Fibroblast of skin of scalp (primary cell): ENCODE measurements around the gene CCDC178.
"Not testable (repeated sequence)": the region's sequence is repeated elsewhere in the genome, so short reads cannot be mapped to it uniquely, and the experiment has no call there.

Source experiments
- DNase-seq: peaks from one replicate; pipeline ENCODE4 v3.0.0-alpha.2; 2013

CCDC178 gene

GRCh38 chr18:33210575-33211189, 229.8 kb downstream of the CCDC178 start:
- DNase-seq = peak; percentile 36

- DNase-seq = no peak
Observed at GRCh38 chr18:33205777-33206176, 234.7 kb downstream of the CCDC178 start.

DNA sequence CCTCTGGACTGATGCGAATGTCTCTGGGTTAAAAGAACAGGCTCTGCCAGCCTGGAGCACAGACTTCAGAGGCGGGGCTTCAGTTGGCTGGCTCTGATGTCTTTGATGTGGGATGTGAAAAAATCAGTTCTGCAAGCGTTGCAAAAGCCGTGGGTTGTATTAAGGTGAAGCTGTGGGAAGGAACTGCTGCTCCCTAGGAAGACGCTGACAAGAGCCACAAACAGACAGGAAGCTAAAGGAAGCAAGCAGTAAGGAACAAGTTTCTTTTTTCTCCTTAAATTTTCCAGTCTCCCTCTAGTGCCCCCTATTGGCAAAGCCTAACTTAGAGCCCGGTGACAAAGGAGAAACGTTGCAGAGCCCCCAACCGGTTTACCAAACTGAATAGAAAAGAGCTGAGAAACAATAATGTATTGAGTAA, 239.0 kb downstream of the CCDC178 start:
- peak; percentile 41 for DNase-seq

- DNase-seq = no peak
Observed at GRCh38 chr18:33195795-33196194, 244.7 kb downstream of the CCDC178 start.

DNA sequence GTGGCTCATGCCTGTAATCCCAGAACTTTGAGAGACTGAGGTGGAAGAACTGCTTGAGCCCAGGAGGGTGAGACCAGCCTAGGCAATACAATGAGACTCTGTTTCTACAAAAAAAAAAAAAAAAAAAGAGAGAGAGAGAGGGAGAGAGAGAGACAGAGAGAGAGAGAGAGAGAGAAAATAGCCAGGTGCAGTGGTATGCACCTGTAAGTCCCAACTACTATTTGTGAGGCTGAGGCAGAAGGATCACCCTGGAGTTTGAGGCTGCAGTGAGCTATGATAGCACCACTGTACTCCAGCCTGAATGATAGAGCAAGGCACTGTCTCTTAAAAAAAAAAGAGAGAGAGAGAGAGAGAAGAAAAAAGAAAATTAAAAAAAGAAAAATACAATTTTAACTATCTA, 245.7 kb downstream of the CCDC178 start:
- DNase-seq = no peak

DNA sequence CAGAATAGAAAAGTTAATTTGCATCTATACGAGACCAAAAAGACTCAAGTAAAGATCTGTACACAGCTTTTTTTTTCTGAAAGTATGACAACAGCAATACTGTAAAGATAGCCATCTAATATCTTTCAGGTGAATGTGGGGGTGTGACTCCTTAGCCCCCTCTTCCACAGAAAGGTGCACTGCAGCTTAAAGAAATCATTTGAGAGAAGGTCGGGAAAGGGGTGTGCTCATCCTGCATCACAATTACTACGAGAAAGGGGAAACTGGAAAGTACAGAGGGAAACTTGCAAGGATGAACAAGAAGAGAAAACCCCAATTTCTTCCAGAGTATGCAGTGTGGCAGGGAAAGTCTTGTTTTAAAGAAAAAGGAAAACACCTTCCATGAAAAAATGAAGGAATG, 255.6 kb downstream of the CCDC178 start:
- no peak for DNase-seq

GRCh38 chr18:33184175-33184574, 256.3 kb downstream of the CCDC178 start:
- DNase-seq = peak; percentile 3

GRCh38 chr18:33183136-33183535, 257.4 kb downstream of the CCDC178 start:
- DNase-seq = no peak

DNA sequence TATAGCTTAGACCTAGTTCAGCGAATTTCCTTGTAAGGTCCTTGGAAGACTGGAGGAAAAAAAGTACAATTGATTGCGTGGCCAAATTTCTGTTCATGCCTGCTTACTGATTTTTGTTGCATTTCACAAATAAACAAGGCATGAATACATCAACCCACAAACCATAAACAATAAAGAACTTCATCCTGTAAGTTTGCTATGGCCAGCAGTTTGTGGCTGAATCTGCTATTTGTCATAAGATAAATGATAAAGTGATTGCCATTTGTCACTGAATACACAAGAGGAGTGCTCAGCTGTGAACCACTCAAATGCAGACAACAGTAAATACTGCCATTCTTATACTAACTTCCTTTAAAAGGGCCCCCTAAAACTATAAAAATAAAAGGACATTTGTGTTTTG, 259.5 kb downstream of the CCDC178 start:
- no peak for DNase-seq

DNA sequence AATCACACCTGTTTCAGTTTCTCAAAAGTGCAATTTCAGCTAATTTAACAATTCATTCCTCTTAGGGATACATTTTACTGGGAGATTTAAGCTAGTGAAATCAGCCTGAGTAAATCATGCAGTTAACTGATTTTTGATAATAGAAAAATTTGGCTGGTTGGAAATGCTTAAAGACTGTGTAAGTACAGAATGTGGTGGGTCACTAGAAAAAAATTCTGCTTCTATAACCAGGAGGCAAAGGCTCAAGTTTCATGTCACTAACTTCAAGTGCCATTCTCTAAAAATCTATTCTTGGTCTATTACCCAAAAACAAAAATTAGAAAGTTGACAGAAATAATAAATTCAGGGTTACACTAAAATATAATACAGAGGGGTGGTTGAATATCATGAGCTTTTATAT, 271.3 kb downstream of the CCDC178 start:
- no peak for DNase-seq

DNA sequence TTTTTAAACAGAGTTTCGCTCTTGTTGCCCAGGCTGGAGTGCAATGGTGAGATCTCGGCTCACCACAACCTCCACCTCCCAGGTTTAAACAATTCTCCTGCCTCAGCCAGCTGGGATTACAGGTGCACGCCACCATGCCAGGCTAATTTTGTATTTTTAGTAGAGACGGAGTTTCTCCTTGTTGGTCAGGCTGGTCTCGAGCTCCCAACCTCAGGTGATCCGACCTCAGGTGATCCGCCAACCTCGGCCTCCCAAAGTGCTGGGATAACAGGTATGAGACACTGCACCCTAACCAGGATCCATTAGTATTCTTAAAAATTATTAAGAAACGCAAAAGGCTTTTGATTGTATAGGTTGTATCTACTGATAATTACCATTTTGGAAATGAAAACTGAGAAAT, 276.4 kb downstream of the CCDC178 start:
- DNase-seq = not testable (repeated sequence)

- DNase-seq = peak; percentile 26
Observed at GRCh38 chr18:33161131-33161530, 279.4 kb downstream of the CCDC178 start.

- no peak for DNase-seq
Observed at GRCh38 chr18:33159151-33159550, 281.4 kb downstream of the CCDC178 start.

GRCh38 chr18:33157893-33158292, 282.6 kb downstream of the CCDC178 start:
- DNase-seq = no peak

GRCh38 chr18:33156906-33157470, 283.5 kb downstream of the CCDC178 start:
- DNase-seq = no peak

DNA sequence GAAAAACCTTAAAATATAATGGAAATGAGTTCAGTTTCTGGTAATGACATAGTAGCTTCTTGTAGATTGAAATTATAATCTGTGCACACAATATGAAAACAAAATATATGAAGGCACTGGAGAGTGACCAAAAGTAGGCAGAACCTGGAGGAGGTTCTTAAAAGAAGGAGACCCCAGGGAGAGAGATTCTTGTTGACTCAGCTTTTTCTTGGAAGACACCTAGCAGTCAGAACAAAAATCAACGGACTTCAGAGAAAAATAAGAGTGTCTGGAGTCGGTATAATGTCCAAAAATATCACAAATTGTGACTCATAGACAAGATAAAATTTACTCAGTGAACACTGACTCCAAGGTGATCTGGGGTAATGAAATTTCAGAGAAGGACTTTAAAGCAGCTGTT, 286.5 kb downstream of the CCDC178 start:
- DNase-seq = no peak

DNA sequence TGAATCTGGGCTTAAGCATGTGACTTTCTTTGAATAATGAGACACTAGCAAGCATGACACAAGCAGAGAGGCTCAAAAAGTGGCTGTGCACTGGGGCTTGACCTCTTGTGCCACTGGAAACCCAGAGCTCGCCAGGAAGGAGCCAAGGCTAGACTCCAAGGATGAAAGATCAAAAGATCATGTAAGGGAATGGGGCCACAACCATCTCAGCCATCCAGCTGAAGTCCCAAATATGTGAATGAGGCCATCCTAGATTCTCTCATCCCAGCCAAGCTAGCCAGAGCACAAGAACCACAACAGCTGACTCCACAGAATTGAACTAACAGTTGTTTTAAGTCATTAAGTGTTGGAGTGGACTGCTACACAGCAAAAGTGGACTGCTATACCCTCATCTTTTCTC, 288.1 kb downstream of the CCDC178 start:
- no peak for DNase-seq

GRCh38 chr18:33147811-33148210, 292.7 kb downstream of the CCDC178 start:
- DNase-seq = not testable (repeated sequence)

- no peak for DNase-seq
Observed at GRCh38 chr18:33146014-33146413, 294.5 kb downstream of the CCDC178 start.

GRCh38 chr18:33135951-33136660, 304.4 kb downstream of the CCDC178 start:
- no peak for DNase-seq

DNA sequence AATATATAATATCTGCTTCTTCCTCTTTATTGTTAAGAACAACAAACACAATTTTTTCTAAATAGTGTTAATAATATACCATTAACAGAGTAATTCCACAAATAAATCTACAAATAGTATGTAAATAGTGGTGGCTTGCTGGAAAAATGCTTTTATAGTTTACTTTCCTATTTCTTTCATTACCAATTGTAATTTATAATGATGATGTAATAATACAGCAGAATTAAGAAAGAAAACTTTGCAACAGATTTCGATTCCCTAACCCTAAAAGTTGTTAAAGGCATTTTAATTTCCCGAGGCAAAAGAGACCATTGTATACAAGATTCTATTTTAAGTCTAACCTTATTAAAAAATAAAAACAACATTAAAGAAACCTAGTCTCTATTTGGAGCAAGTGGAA, 307.9 kb downstream of the CCDC178 start:
- DNase-seq = no peak

GRCh38 chr18:33128581-33128980, 311.9 kb downstream of the CCDC178 start:
- no peak for DNase-seq

DNA sequence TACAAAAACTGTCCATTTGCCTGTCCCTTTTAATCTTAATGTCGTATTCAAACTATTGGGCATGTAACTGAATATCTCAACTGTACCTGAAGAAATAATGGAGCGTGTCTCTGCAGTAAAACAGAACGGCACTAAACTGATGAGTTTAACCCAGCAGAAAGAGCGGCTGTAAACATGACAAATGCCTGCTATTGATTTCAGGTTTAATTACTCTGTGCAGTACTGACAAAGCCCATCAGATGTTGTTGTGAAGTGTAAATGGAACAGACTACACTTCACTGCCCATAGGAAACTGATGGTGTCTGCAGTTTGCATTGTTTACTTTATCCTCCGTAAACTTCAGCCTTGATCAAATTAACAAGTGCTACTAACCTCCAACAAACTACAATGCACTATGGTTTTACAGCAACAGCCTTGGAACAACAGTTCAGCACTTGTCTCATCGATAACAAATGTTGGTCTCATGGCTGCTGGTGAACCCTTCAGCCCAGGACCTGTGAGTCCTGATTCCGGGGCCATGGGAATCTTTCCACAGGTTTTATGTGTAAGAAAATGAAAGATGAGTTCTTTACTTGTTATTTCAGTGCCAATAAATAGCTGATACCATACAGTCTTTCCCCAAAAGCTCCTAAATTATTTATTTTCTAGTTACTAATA, 316.5 kb downstream of the CCDC178 start:
- DNase-seq = no peak

GRCh38 chr18:33116376-33116775, 324.1 kb downstream of the CCDC178 start:
- DNase-seq = no peak
